Airway epithelial cell (primary cell): Measurements from ENCODE around the gene ISX. TPM values are rescaled to one million over a fixed set of nuclear protein-coding genes. Genes with fewer than 3 reads are reported as not detected.

Experiments used
- total RNA-seq: library from RNA; depleted of rRNA; stranded (reverse); fragments of >200 nt; gene quantifications from 2 replicates; pipeline ENCODE4 v1.2.3, GENCODE V29; 2015

Gene ISX
- total RNA-seq = not detected in 2 replicates

GRCh38 chr22:35065796-35066218 is at the start of gene ISX:
Gene ISX (plus strand): TSS chr22:35066158. CDS start chr22:35067088, 930 bp downstream.

Other genes with a start within 250 kb of the ISX start
- 10.0 and 17.8 TPM in 2 replicates for gene HMGXB4, start 191.3 kb downstream of the ISX start, total RNA-seq
- 24.7 and 26.9 TPM in 2 replicates for gene TOM1, start 233.7 kb downstream of the ISX start, total RNA-seq